Neural progenitor cell (in vitro differentiated cells): Measurements from ENCODE around the gene ZNF638. TPM values are rescaled to one million over a fixed set of nuclear protein-coding genes. Genes with fewer than 3 reads are reported as not detected.

Experiments used
- DNase-seq: peaks from one replicate; pipeline ENCODE4 v3.0.0-alpha.2; 2016; ENCODE audit warnings: low spot score
- H2AFZ ChIP-seq: fragments of 200-600 bp; sonication (generic); replicated peaks from 2 replicates; pipeline ENCODE4 v1.6.1; 2016; ENCODE audit warnings: antibody characterized with exemption
- H3F3A ChIP-seq: fragments of 200-600 bp; sonication (generic); 2 replicates; pipeline ENCODE4 v1.6.1; 2016; ENCODE audit warnings: antibody characterized with exemption, low read depth
- H3K27ac ChIP-seq: fragments of 200-600 bp; sonication (generic); 2 replicates; pipeline ENCODE4 v1.5.1; 2016; ENCODE audit warnings: mild to moderate bottlenecking
- H3K27me3 ChIP-seq: fragments of 200-600 bp; sonication (generic); 2 replicates; pipeline ENCODE4 v1.6.1; 2016; ENCODE audit warnings: mild to moderate bottlenecking, moderate library complexity
- H3K36me3 ChIP-seq: fragments of 200-600 bp; sonication (generic); 2 replicates; pipeline ENCODE4 v1.5.1; 2016
- H3K4me1 ChIP-seq: fragments of 200-600 bp; sonication (generic); 2 replicates; pipeline ENCODE4 v1.6.1; 2016; ENCODE audit warnings: mixed run types
- H3K4me2 ChIP-seq: fragments of 200-600 bp; sonication (generic); 2 replicates; pipeline ENCODE4 v1.6.1; 2016
- H3K4me3 ChIP-seq: fragments of 200-600 bp; sonication (generic); 2 replicates; pipeline ENCODE4 v1.5.1; 2016
- H3K79me2 ChIP-seq: fragments of 200-600 bp; sonication (generic); 2 replicates; pipeline ENCODE4 v1.6.1; 2016; ENCODE audit warnings: low read depth
- H3K9ac ChIP-seq: fragments of 200-600 bp; sonication (generic); 2 replicates; pipeline ENCODE4 v1.6.1; 2016
- H3K9me3 ChIP-seq: fragments of 200-600 bp; sonication (generic); 2 replicates; pipeline ENCODE4 v1.5.1; 2016; ENCODE audit warnings: low read depth
- H4K20me1 ChIP-seq: fragments of 200-600 bp; sonication (generic); 2 replicates; pipeline ENCODE4 v1.6.1; 2016; ENCODE audit warnings: low read depth
- H3K27ac Mint-ChIP-seq: 3 replicates; pipeline ENCODE4 v1.8.0; 2021; ENCODE audit warnings: mixed read lengths
- H3K27me3 Mint-ChIP-seq: 2 replicates; pipeline ENCODE4 v1.8.0; 2022; ENCODE audit warnings: low read depth, mild to moderate bottlenecking, inconsistent platforms, moderate library complexity, mixed read lengths; ENCODE audit not compliant: insufficient read depth
- H3K36me3 Mint-ChIP-seq: 3 replicates; pipeline ENCODE4 v1.8.0; 2021; ENCODE audit warnings: mixed read lengths
- H3K4me1 Mint-ChIP-seq: 3 replicates; pipeline ENCODE4 v1.8.0; 2021; ENCODE audit warnings: mixed read lengths
- H3K4me3 Mint-ChIP-seq: 3 replicates; pipeline ENCODE4 v1.8.0; 2021; ENCODE audit warnings: mild to moderate bottlenecking, moderate library complexity, mixed read lengths
- H3K9me3 Mint-ChIP-seq: 3 replicates; pipeline ENCODE4 v1.8.0; 2020; ENCODE audit warnings: mixed read lengths
- EZH2 ChIP-seq: fragments of 200-600 bp; sonication (generic); IDR thresholded peaks from 2 replicates; pipeline ENCODE4 v1.6.1; 2017; ENCODE audit warnings: antibody characterized with exemption, mild to moderate bottlenecking, moderate library complexity
- EZH2phosphoT487 ChIP-seq: fragments of 200-600 bp; sonication (generic); IDR thresholded peaks from 2 replicates; pipeline ENCODE4 v1.6.1; 2017; ENCODE audit warnings: antibody characterized with exemption
- total RNA-seq: library from RNA; depleted of rRNA; stranded (reverse); fragments of >200 nt; gene quantifications from 2 replicates; pipeline ENCODE4 v1.2.3, GENCODE V29; 2015; ENCODE audit warnings: low replicate concordance
- TF ChIP-seq, protein P1 (sequence below): fragments of 200-600 bp; sonication (generic); IDR thresholded peaks from 2 replicates; pipeline ENCODE4 v1.5.1; 2017; ENCODE audit warnings: antibody characterized with exemption, mild to moderate bottlenecking

The ZNF638 gene
- total RNA-seq, 1 donor from 2014 or later: 362 TPM

GRCh38 chr2:71389384-71390072 is 57.9 kb downstream of the ZNF638 start:
- H3K4me3 Mint-ChIP-seq: no peak overlapping the region
- Histone ChIP-seq H4K20me1 (no peaks in the 10 kb centered on the region), H3F3A (no peaks in the 10 kb centered on the region), H3K4me3 (no peak overlapping the region), H3K27me3 (no peaks in the 10 kb centered on the region), H3K4me2 (no peak overlapping the region), H3K4me1 (no peaks in the 10 kb centered on the region), H3K27ac (no peak overlapping the region), H3K9me3 (no peaks in the 10 kb centered on the region), H3K36me3 (peaks cover 33% of the 10 kb centered on the region), H3K79me2 (no peaks in the 10 kb centered on the region), H2AFZ (no peak overlapping the region), H3K9ac (no peak overlapping the region)
- TF ChIP-seq EZH2phosphoT487: no peak
- TF ChIP-seq, protein P1, sequence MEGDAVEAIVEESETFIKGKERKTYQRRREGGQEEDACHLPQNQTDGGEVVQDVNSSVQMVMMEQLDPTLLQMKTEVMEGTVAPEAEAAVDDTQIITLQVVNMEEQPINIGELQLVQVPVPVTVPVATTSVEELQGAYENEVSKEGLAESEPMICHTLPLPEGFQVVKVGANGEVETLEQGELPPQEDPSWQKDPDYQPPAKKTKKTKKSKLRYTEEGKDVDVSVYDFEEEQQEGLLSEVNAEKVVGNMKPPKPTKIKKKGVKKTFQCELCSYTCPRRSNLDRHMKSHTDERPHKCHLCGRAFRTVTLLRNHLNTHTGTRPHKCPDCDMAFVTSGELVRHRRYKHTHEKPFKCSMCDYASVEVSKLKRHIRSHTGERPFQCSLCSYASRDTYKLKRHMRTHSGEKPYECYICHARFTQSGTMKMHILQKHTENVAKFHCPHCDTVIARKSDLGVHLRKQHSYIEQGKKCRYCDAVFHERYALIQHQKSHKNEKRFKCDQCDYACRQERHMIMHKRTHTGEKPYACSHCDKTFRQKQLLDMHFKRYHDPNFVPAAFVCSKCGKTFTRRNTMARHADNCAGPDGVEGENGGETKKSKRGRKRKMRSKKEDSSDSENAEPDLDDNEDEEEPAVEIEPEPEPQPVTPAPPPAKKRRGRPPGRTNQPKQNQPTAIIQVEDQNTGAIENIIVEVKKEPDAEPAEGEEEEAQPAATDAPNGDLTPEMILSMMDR: no peak
- no peak for TF ChIP-seq EZH2
- H3K27ac Mint-ChIP-seq: no peak overlapping the region
- peaks cover 2% of the 10 kb centered on the region for H3K27me3 Mint-ChIP-seq
- DNase-seq: no peak
- H3K36me3 Mint-ChIP-seq: peaks cover 48% of the 10 kb centered on the region
- H3K9me3 Mint-ChIP-seq: peaks cover 5% of the 10 kb centered on the region
- H3K4me1 Mint-ChIP-seq: no peaks in the 10 kb centered on the region

DNA sequence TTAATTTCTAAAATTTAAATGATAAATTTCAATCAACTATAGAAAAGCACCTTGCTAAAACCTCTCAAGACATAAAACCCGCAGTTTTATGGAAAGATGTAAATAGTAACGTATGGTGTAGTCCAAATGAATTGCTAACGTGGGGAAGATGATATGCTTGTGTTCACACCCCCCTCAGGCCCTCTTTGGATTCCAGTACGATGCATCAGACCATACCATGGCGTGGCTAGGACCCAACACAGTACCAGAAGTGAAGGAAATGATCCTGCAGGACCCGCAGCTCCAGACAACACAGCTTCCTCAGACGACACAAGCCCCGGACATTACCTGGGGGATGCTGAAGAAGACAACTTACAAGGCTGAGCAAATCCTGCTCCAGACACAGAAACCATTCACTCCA is 61.6 kb downstream of the ZNF638 start:
- Mint-ChIP-seq H3K4me3 (no peak overlapping the region), H3K36me3 (peaks cover 47% of the 10 kb centered on the region), H3K27me3 (peaks cover 2% of the 10 kb centered on the region), H3K27ac (no peak overlapping the region), H3K4me1 (no peaks in the 10 kb centered on the region), H3K9me3 (no peaks in the 10 kb centered on the region)
- TF ChIP-seq, protein P1: no peak
- TF ChIP-seq EZH2 (no peak), EZH2phosphoT487 (no peak)
- Histone ChIP-seq H3K4me3 (no peak overlapping the region), H3F3A (no peaks in the 10 kb centered on the region), H3K9me3 (no peaks in the 10 kb centered on the region), H3K4me2 (no peak overlapping the region), H3K9ac (no peak overlapping the region), H3K79me2 (no peaks in the 10 kb centered on the region), H3K4me1 (no peaks in the 10 kb centered on the region), H3K27me3 (no peaks in the 10 kb centered on the region), H4K20me1 (no peaks in the 10 kb centered on the region), H3K27ac (no peak overlapping the region), H2AFZ (no peak overlapping the region), H3K36me3 (peaks cover 9% of the 10 kb centered on the region)
- DNase-seq: no peak

DNA sequence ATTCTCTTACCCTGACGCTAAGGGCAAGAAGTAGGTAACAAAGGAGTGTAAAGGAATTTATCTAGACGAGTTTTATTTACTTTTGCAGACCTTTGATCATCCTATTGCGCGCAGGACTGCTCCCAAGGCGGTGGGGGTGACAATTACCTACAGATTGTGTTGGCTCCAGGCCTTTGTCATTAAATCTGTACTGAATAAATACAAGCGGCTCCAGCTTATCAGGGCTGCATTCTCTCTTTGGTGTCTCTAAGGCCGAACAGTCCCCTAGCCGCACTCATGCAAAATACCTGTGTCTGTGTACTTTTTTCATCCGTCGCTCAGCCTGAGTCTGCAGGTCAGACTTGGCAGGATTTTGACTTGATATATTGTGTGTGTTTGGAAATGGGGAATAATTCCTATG is 63.9 kb downstream of the ZNF638 start:
- Mint-ChIP-seq H3K9me3 (no peaks in the 10 kb centered on the region), H3K36me3 (peaks cover 38% of the 10 kb centered on the region), H3K27me3 (no peaks in the 10 kb centered on the region), H3K4me3 (no peak overlapping the region), H3K4me1 (no peaks in the 10 kb centered on the region), H3K27ac (no peak overlapping the region)
- Histone ChIP-seq H4K20me1 (no peaks in the 10 kb centered on the region), H3K4me2 (no peak overlapping the region), H3K9ac (no peak overlapping the region), H2AFZ (no peak overlapping the region), H3K79me2 (no peaks in the 10 kb centered on the region), H3K9me3 (no peaks in the 10 kb centered on the region), H3K4me1 (no peaks in the 10 kb centered on the region), H3K27ac (no peak overlapping the region), H3K4me3 (no peak overlapping the region), H3F3A (peaks cover 5% of the 10 kb centered on the region), H3K27me3 (no peaks in the 10 kb centered on the region), H3K36me3 (peaks cover 19% of the 10 kb centered on the region)
- no peak for DNase-seq
- TF ChIP-seq, protein P1: no peak
- TF ChIP-seq EZH2 (no peak), EZH2phosphoT487 (no peak)
